Upper lobe of right lung (tissue), 1 donor: ENCODE measurements around the gene ZNF598. TPM values are rescaled to one million over a fixed set of nuclear protein-coding genes. Genes with fewer than 3 reads are reported as not detected.

Experiments
- ATAC-seq: fragments of 200-7000 bp; cut with Tn5 transposase; one replicate; pipeline ENCODE4 v1.9.1; 2020; ENCODE audit warnings: mild to moderate bottlenecking, moderate library complexity
- DNase-seq: peaks from one replicate; pipeline ENCODE4 v3.0.0-alpha.2; 2020
- H3K27ac ChIP-seq: fragments of 200-600 bp; one replicate; pipeline ENCODE4 v1.8.0; 2022
- H3K27me3 ChIP-seq: fragments of 200-600 bp; one replicate; pipeline ENCODE4 v1.8.0; 2022; ENCODE audit warnings: mild to moderate bottlenecking
- H3K36me3 ChIP-seq: fragments of 200-600 bp; one replicate; pipeline ENCODE4 v1.8.0; 2022
- H3K4me1 ChIP-seq: fragments of 200-600 bp; one replicate; pipeline ENCODE4 v1.8.0; 2022
- H3K4me3 ChIP-seq: fragments of 200-600 bp; one replicate; pipeline ENCODE4 v1.8.0; 2022; ENCODE audit warnings: mild to moderate bottlenecking
- H3K9me3 ChIP-seq: fragments of 200-600 bp; one replicate; pipeline ENCODE4 v1.8.0; 2022
- CTCF ChIP-seq: fragments of 200-600 bp; IDR thresholded peaks from one replicate; pipeline ENCODE4 v1.8.0; 2022; ENCODE audit warnings: antibody characterized with exemption
- intact Hi-C: fragments of 100-400 bp; cut with DNase I; formaldehyde crosslinking; loops from one replicate; pipeline ENCODE4 v1.11.0; 2022
- total RNA-seq: library from RNA; stranded (reverse); fragmentation: NEBNext Ultra II Directional; extraction: Animal tissue kit (Norgen Biotek cat#: 25700); gene quantifications from one replicate; pipeline ENCODE4 v1.2.1, GENCODE V29; 2021
- donor health status: DM: no; HTN: yes; CAD: no; lungs with severe emphysema.

ZNF598 gene
- total RNA-seq, 1 donor from 2014 or later = 38.2 TPM

- no peak overlapping the region for H3K27ac ChIP-seq
- H3K9me3 ChIP-seq = no peaks in the 10 kb centered on the region
- intact Hi-C loops = no loop called here
- peaks cover 42% of the 10 kb centered on the region for H3K27me3 ChIP-seq
- ATAC-seq (no peak), DNase-seq (no peak)
- H3K4me1 ChIP-seq = peaks cover 5% of the 10 kb centered on the region
- H3K36me3 ChIP-seq = peaks cover 45% of the 10 kb centered on the region
- no peak for TF ChIP-seq CTCF
- no peak overlapping the region for H3K4me3 ChIP-seq
Measured at GRCh38 chr16:1977875-1978268, 31.7 kb downstream of the ZNF598 start.

- no peak for ATAC-seq
- H3K27ac ChIP-seq = no peak overlapping the region
- TF ChIP-seq CTCF = no peak
- H3K36me3 ChIP-seq = peaks cover 45% of the 10 kb centered on the region
- H3K27me3 ChIP-seq = peaks cover 38% of the 10 kb centered on the region
- intact Hi-C loops = no loop called here
- no peak for DNase-seq
- H3K4me3 ChIP-seq = no peak overlapping the region
- H3K9me3 ChIP-seq = no peaks in the 10 kb centered on the region
- peaks cover 11% of the 10 kb centered on the region for H3K4me1 ChIP-seq
Measured at GRCh38 chr16:1976951-1977874, 32.4 kb downstream of the ZNF598 start.

- ATAC-seq = no peak
- Histone ChIP-seq H3K27ac (no peak overlapping the region), H3K4me3 (no peak overlapping the region), H3K36me3 (peaks cover 45% of the 10 kb centered on the region), H3K27me3 (peaks cover 31% of the 10 kb centered on the region), H3K9me3 (no peaks in the 10 kb centered on the region), H3K4me1 (peaks cover 13% of the 10 kb centered on the region)
- no peak for TF ChIP-seq CTCF
- no peak for DNase-seq
- intact Hi-C loops = no loop called here
Measured at GRCh38 chr16:1976216-1976520, 33.5 kb downstream of the ZNF598 start.

- DNase-seq = no peak
- TF ChIP-seq CTCF = no peak
- H3K36me3 ChIP-seq = peaks cover 45% of the 10 kb centered on the region
Measured at GRCh38 chr16:1975432-1976215, 34.0 kb downstream of the ZNF598 start.

GRCh38 chr16:1974157-1975070 lies 35.2 kb downstream of the ZNF598 start:
- H3K4me1 ChIP-seq = peaks cover 16% of the 10 kb centered on the region
- ATAC-seq (no peak), DNase-seq (no peak)
- no peaks in the 10 kb centered on the region for H3K9me3 ChIP-seq
- no peak overlapping the region for H3K4me3 ChIP-seq
- H3K36me3 ChIP-seq = peaks cover 45% of the 10 kb centered on the region
- H3K27ac ChIP-seq = no peak overlapping the region
- peaks cover 17% of the 10 kb centered on the region for H3K27me3 ChIP-seq
- intact Hi-C loops = no loop called here
- TF ChIP-seq CTCF = no peak

More at GRCh38 chr16:1975432-1976215, 34.0 kb downstream of the ZNF598 start:
- Histone ChIP-seq H3K27me3 (peaks cover 25% of the 10 kb centered on the region), H3K4me1 (peaks cover 16% of the 10 kb centered on the region), H3K4me3 (no peak overlapping the region), H3K27ac (no peak overlapping the region), H3K9me3 (no peaks in the 10 kb centered on the region)
- intact Hi-C loops = no loop called here
- ATAC-seq = no peak
